ENCODE results near the gene RRP1.
A peak's percentile ranks its signal among the peaks of the same experiment; 100 is the strongest.

The RRP1 gene

GRCh38 chr21:43759651-43760050 is 29.7 kb upstream of the RRP1 start:
- no peak for DNase-seq

- DNase-seq: no peak
These were observed 28.9 kb upstream of the RRP1 start for GRCh38 chr21:43760391-43760958.

GRCh38 chr21:43761886-43762285 is 27.5 kb upstream of the RRP1 start:
- no peak for DNase-seq

- DNase-seq: no peak
These were observed 26.9 kb upstream of the RRP1 start for GRCh38 chr21:43762303-43763128.

- no peak for DNase-seq
These were observed 25.4 kb upstream of the RRP1 start for GRCh38 chr21:43763901-43764523.

GRCh38 chr21:43764576-43765495 is 24.5 kb upstream of the RRP1 start:
- DNase-seq: no peak

- no peak for DNase-seq
These were observed 22.5 kb upstream of the RRP1 start for GRCh38 chr21:43766734-43767497.

- DNase-seq: no peak
These were observed 21.8 kb upstream of the RRP1 start for GRCh38 chr21:43767498-43767983.

- peak; percentile 83 for DNase-seq
These were observed 21.2 kb upstream of the RRP1 start for GRCh38 chr21:43767984-43768867.

GRCh38 chr21:43768868-43769167 is 20.6 kb upstream of the RRP1 start:
- no peak for DNase-seq

GRCh38 chr21:43769325-43769958 is 19.9 kb upstream of the RRP1 start:
- DNase-seq: no peak

GRCh38 chr21:43770066-43770655 is 19.2 kb upstream of the RRP1 start:
- DNase-seq: no peak

GRCh38 chr21:43771199-43771675 is 18.1 kb upstream of the RRP1 start:
- DNase-seq: no peak

- no peak for DNase-seq
These were observed 17.5 kb upstream of the RRP1 start for GRCh38 chr21:43771698-43772424.

GRCh38 chr21:43772425-43772821 is 17.0 kb upstream of the RRP1 start:
- no peak for DNase-seq

GRCh38 chr21:43774163-43774562 is 15.2 kb upstream of the RRP1 start:
- no peak for DNase-seq

GRCh38 chr21:43775190-43775589 is 14.2 kb upstream of the RRP1 start:
- no peak for DNase-seq

GRCh38 chr21:43775795-43776430 is 13.5 kb upstream of the RRP1 start, which contains the start of gene CSTB:
Gene CSTB (minus strand): TSS chr21:43776308. CDS start chr21:43776269, 39 bp downstream.
- peak; percentile 91 for DNase-seq

- no peak for DNase-seq
These were observed 11.4 kb upstream of the RRP1 start for GRCh38 chr21:43777953-43778352.
